A549 (cell line): ENCODE data around the gene STARD13.

ENCODE experiments used
- CTCF ChIP-seq: fragments of >200 bp; sonication (Bioruptor Twin); formaldehyde crosslinking; IDR thresholded peaks from 3 replicates; pipeline ENCODE4 v1.5.1; 2016
- POLR2AphosphoS2 ChIP-seq: conservative IDR thresholded peaks from 2 replicates; pipeline ENCODE4 v1.6.1; 2012; ENCODE audit warnings: low read length, improper control_type of control experiment, inconsistent platforms
- RCOR1 ChIP-seq: fragments of 150-350 bp; IDR thresholded peaks from 2 replicates; pipeline ENCODE4 v1.6.1; 2014; ENCODE audit warnings: antibody characterized with exemption, low read length, low read depth
- ZSCAN20 ChIP-seq: fragments of 250-450 bp; sonication (Bioruptor Pico); IDR thresholded peaks from 2 replicates; pipeline ENCODE4 v1.8.0; 2022; ENCODE audit warnings: mild to moderate bottlenecking, moderate library complexity

- TF ChIP-seq CTCF, result no peak
- TF ChIP-seq ZSCAN20 (CRISPR knock-in tag), result no peak
- TF ChIP-seq RCOR1, result no peak
- TF ChIP-seq POLR2AphosphoS2, result no peak
Measured at GRCh38 chr13:33235078-33235477, 50.5 kb downstream of the STARD13 start.
